Measurements from ENCODE around the gene SIL1. TPM values are rescaled to one million over a fixed set of nuclear protein-coding genes. Genes with fewer than 3 reads are reported as not detected.

SIL1 gene
- total RNA-seq, 1 donor from 2014 or later: 35.6 TPM

DNA sequence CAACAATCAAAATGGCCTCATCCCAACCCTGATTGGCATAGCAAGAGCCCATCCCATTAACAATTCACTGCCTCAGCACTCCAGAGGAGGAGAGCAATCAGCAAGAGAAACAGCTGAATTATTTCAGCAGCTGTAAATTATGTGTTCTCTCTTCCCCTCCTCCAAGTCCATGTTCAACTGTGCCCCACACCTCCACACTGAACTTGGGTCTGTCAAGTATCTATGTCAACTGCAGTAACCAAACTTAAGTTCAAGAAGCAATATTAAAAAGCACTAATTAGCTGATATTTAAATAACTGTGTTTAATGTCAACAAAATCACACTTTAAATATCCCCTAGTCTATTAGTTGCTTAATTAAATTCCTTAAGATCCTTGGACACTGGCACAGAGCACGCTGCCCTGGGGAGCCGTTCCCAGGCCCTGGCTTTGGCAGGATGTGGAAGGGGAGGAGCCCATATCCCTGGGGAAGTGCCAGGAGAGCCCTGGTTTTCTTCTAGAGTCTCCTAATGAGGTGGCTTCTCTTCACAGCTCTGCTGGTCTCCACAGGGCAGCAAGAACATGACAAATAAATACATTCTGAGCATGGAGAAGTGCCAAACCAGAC is 50.6 kb downstream of the SIL1 start:
- Histone ChIP-seq H3K27ac (peak overlapping the region; percentile 72), H3K4me3 (no peak overlapping the region), H3K27me3 (no peaks in the 10 kb centered on the region), H3K36me3 (no peaks in the 10 kb centered on the region), H3K4me1 (peaks cover 43% of the 10 kb centered on the region), H3K9me3 (no peaks in the 10 kb centered on the region)
- intact Hi-C loops (cut with DNase I): no loop called here
- TF ChIP-seq POLR2A (IDR thresholded peaks at IDR 0.05): no peak
- TF ChIP-seq POLR2AphosphoS5 (IDR thresholded peaks at IDR 0.05; ENCODE audit: insufficient read depth in 1 of 2, low read depth in 1 of 2): no peak
- TF ChIP-seq CTCF (IDR thresholded peaks at IDR 0.05): no peak
- no peak for DNase-seq (ENCODE audit: extremely low spot score in 2 of 2)

- intact Hi-C loops (cut with DNase I): no loop called here
- DNase-seq (ENCODE audit: extremely low spot score in 2 of 2): no peak
- H3K4me3 ChIP-seq: no peak overlapping the region
- TF ChIP-seq POLR2A (IDR thresholded peaks at IDR 0.05) (no peak), CTCF (IDR thresholded peaks at IDR 0.05) (no peak), POLR2AphosphoS5 (IDR thresholded peaks at IDR 0.05; ENCODE audit: insufficient read depth in 1 of 2, low read depth in 1 of 2) (no peak)
- H3K9me3 ChIP-seq: no peaks in the 10 kb centered on the region
- H3K4me1 ChIP-seq: peaks cover 50% of the 10 kb centered on the region
- H3K27me3 ChIP-seq: no peaks in the 10 kb centered on the region
- H3K27ac ChIP-seq: peak overlapping the region; percentile 72
- no peaks in the 10 kb centered on the region for H3K36me3 ChIP-seq
Measured at GRCh38 chr5:139146809-139147482, 51.2 kb downstream of the SIL1 start.

DNA sequence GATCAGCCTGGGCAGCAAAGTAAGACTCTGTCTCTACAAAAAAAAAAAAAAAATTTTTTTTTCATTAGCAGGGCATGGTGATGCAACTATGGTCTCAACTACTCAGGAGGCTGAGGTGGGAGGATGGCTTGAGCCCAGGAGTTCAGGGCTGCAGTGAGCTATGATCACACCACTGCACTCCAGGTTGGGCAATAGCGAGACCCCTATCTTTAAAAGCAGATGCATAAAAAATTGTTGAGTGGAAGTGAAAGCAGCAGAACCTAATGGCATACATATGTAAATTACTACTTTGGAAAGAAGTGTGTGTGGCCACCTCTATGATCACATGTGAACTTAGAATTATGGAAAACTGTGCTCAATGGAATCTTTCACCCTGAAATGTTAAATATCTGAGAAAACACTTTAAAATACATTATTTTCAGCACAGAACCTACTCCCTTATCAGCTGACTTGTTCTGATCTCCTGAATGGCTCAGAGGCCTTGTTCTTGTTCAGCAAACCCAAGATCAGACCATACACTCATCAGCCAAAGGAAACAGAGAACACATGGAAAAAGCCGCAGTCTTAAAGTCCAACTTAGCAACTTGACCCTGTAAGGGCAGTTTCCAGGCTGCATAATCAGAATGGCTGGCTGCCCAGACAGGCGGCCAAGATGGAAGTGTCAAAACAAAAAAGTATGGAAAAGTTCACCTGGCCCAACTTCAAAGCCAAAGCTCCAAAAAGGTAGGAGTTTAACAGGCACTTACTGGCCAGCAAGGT is 56.5 kb downstream of the SIL1 start:
- TF ChIP-seq CTCF (IDR thresholded peaks at IDR 0.05): no peak
- no peak for TF ChIP-seq POLR2A (IDR thresholded peaks at IDR 0.05)
- peak in 1 of 2 donors; percentile 71 for TF ChIP-seq POLR2AphosphoS5 (IDR thresholded peaks at IDR 0.05; ENCODE audit: insufficient read depth in 1 of 2, low read depth in 1 of 2)
- intact Hi-C loops (cut with DNase I): no loop called here
- no peaks in the 10 kb centered on the region for H3K27me3 ChIP-seq

DNA sequence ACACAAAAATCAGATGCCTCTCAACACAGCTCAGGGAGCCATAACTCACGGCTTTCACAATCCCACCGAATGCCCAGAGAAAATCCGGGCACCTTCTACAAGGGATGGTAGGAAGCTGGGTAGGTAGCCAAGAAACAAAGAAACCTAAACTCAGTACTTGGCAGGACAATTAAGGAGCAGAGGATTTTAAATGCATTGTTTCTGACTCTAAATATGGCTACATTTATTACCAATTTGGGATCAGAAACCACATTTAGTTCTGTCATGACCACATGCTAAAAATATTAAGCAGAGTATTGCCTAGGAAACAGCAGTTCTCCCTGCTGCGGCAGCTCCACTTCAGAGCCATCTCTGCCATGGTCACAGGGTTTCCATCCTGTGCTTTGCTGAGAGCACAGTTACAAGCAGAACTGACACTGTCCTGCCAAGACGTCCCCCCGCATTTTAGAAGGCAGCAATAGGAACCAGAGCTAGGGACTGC is 57.5 kb downstream of the SIL1 start:
- H3K9me3 ChIP-seq: no peaks in the 10 kb centered on the region
- no peaks in the 10 kb centered on the region for H3K36me3 ChIP-seq
- peak overlapping the region; percentile 66 for H3K27ac ChIP-seq
- TF ChIP-seq POLR2AphosphoS5 (IDR thresholded peaks at IDR 0.05; ENCODE audit: insufficient read depth in 1 of 2, low read depth in 1 of 2) (peak in 1 of 2 donors; percentile 25), CTCF (IDR thresholded peaks at IDR 0.05) (no peak)
- peaks cover 45% of the 10 kb centered on the region for H3K4me1 ChIP-seq
- no peak overlapping the region for H3K4me3 ChIP-seq
- intact Hi-C loops (cut with DNase I): no loop called here
- no peaks in the 10 kb centered on the region for H3K27me3 ChIP-seq
- DNase-seq (ENCODE audit: extremely low spot score in 2 of 2): no peak

More for the DNA sequence above, 56.5 kb downstream of the SIL1 start:
- Histone ChIP-seq H3K9me3 (no peaks in the 10 kb centered on the region), H3K4me1 (peaks cover 45% of the 10 kb centered on the region), H3K27ac (peak overlapping the region; percentile 66), H3K36me3 (no peaks in the 10 kb centered on the region), H3K4me3 (no peak overlapping the region)
- DNase-seq (ENCODE audit: extremely low spot score in 2 of 2): no peak

Data from vagina (tissue), 2 donors.